ENCODE measurements around the gene SMC5. TPM values are rescaled to one million over a fixed set of nuclear protein-coding genes. Genes with fewer than 3 reads are reported as not detected.
A peak's percentile ranks its signal among the peaks of the same experiment; 100 is the strongest.

Gene SMC5
- total RNA-seq (2021; ENCODE audit: unreplicated experiment) (27.5 TPM), Bru-seq, nascent RNA (percentile 93 among the genes with signal in this experiment), BruChase-seq, experiment 1, labeled RNA remaining after a 6-hour chase (percentile 92 among the genes with signal in this experiment), BruChase-seq, experiment 2, labeled RNA remaining after a 2-hour chase (percentile 89 among the genes with signal in this experiment)
- 5.0 and 7.4 TPM in 2 replicates for polyA plus RNA-seq (2012)
- long read RNA-seq, full-length matches to known transcripts, result 5 of 64 reads
- long read RNA-seq, partial matches to known transcripts, result 23 of 64 reads
- long read RNA-seq, other reads (novel, unspliced or antisense), result 36 of 64 reads

DNA sequence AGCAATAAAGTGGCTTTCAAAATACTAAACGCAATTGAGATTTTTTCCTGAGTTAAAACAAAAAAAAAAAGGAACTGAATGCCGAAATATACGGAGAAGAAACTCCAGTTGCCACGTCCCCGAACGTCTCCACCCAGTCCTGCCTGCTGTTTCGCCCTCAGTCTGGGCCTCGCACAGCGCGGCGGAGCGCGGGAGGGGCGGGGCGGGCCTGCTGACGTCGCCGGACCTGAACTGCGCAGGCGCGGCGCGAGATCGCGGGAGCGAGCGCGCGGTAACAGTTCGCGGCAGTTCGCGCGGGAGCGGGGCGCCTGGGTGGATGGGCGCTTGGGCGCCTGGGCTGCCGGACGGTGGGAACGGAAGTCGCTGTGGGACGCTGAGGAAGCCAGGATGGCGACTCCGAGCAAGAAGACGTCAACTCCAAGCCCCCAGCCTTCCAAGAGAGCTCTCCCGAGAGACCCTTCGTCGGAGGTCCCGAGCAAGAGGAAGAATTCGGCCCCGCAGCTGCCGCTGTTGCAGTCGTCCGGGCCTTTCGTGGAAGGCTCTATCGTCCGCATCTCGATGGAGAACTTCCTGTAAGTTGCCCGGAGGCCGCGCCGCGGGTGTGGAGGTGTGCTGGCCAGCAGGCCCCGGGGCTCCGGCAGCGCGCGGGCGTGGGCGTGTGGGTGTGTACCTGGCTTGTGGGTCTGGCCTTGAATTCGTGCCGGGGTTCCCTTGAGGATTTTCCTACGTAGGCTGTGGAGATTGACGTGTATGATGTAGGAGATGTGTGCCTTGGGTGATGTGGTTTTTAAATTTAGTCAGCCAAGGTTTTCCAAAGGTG lies at the start of gene SMC5:
Gene SMC5 (plus strand): TSS at position 287 of the 820 bp plus-strand sequence. CDS start 101 bp downstream, at position 388.
- ChIA-PET POLR2A (interaction anchor here (1.8 kb wide), 1 partner anchor 13 kb away, joined by 6 read pairs; no protein-coding TSS in a partner anchor), RAD21 (ENCODE audit: low non-redundant PET in 1 of 2, low total read pairs in 2 of 2, uncharacterized antibody in 2 of 2, unreplicated experiment in 2 of 2) (no interaction called here), CTCF (no interaction called here)
- H3K9me2 ChIP-seq (ENCODE audit: insufficient read depth), result no peaks in the 10 kb centered on the region
- H3K4me3 ChIP-seq (replicated peaks in 1 of 2; ENCODE audit: low read depth in 1 of 2, low read length in 2 of 2), result peak within 1 kb of the TSS; percentile 57 to 80
- peak within 1 kb of the TSS; percentile 93 for H3K27ac ChIP-seq (ENCODE audit: low read depth, low read length)
- no peaks in the 10 kb centered on the region for H3K27me3 ChIP-seq (ENCODE audit: insufficient read depth, low read length)
- TF ChIP-seq ZFX (IDR thresholded peaks at IDR 0.05) (peak; percentile 84), POLR2A (IDR thresholded peaks at IDR 0.05; ENCODE audit: borderline replicate concordance, extremely low read depth, insufficient read depth, insufficient read length) (peak; percentile 88), POLR2AphosphoS5 (IDR thresholded peaks at IDR 0.05; ENCODE audit: low read depth, low read length) (peak; percentile 95), MAX (IDR thresholded peaks at IDR 0.05) (peak; percentile 67), EZH2 (IDR thresholded peaks at IDR 0.05) (no peak), YY1 (IDR thresholded peaks at IDR 0.05; ENCODE audit: extremely low read depth, insufficient replicate concordance, low read depth, low read length) (peak; percentile 26), ZBTB33 (IDR thresholded peaks at IDR 0.05; ENCODE audit: extremely low read depth, insufficient replicate concordance, low read length) (peak; percentile 92), EGR1 (IDR thresholded peaks at IDR 0.05; ENCODE audit: low read depth) (peak; percentile 97), CBX3 (IDR thresholded peaks at IDR 0.05; ENCODE audit: low read depth) (peak; percentile 73; the same call in 1 of the 2 replicates), SP1 (IDR thresholded peaks at IDR 0.05; ENCODE audit: low read depth) (peak; percentile 24; the same call in 1 of the 2 replicates), ZNF274 (IDR thresholded peaks at IDR 0.05; ENCODE audit: low read depth, low read length) (no peak), SIN3A (IDR thresholded peaks at IDR 0.05; ENCODE audit: low read depth) (peak; percentile 94)
- TF ChIP-seq, protein P1, sequence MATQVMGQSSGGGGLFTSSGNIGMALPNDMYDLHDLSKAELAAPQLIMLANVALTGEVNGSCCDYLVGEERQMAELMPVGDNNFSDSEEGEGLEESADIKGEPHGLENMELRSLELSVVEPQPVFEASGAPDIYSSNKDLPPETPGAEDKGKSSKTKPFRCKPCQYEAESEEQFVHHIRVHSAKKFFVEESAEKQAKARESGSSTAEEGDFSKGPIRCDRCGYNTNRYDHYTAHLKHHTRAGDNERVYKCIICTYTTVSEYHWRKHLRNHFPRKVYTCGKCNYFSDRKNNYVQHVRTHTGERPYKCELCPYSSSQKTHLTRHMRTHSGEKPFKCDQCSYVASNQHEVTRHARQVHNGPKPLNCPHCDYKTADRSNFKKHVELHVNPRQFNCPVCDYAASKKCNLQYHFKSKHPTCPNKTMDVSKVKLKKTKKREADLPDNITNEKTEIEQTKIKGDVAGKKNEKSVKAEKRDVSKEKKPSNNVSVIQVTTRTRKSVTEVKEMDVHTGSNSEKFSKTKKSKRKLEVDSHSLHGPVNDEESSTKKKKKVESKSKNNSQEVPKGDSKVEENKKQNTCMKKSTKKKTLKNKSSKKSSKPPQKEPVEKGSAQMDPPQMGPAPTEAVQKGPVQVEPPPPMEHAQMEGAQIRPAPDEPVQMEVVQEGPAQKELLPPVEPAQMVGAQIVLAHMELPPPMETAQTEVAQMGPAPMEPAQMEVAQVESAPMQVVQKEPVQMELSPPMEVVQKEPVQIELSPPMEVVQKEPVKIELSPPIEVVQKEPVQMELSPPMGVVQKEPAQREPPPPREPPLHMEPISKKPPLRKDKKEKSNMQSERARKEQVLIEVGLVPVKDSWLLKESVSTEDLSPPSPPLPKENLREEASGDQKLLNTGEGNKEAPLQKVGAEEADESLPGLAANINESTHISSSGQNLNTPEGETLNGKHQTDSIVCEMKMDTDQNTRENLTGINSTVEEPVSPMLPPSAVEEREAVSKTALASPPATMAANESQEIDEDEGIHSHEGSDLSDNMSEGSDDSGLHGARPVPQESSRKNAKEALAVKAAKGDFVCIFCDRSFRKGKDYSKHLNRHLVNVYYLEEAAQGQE (IDR thresholded peaks at IDR 0.05; ENCODE audit: low read depth), result no peak
- DNase-seq (ENCODE audit: low read depth, low spot score) (peak; percentile 82), ATAC-seq (peak; percentile 90)
- peaks cover 16% of the 10 kb centered on the region; the same call in 1 of the 2 replicates for H4K20me1 ChIP-seq (ENCODE audit: insufficient read depth)
- no peaks in the 10 kb centered on the region for H3K9me3 ChIP-seq (ENCODE audit: control insufficient read depth in 1 of 2, insufficient read depth in 1 of 2, low read depth in 1 of 2, low read length in 2 of 2)
- BruUV-seq (replicated peaks), result no TSS peak
- peaks cover 51% of the 10 kb centered on the region for H3K79me2 ChIP-seq (ENCODE audit: insufficient read depth, low read length)
- peak within 1 kb of the TSS; percentile 96 for H3K9ac ChIP-seq (ENCODE audit: low read length)
- H3K4me1 ChIP-seq (ENCODE audit: control insufficient read depth in 1 of 2, insufficient read depth in 2 of 2, low read length in 2 of 2), result peaks cover 8 to 28% of the 10 kb centered on the region in 2 experiments
- H2AFZ ChIP-seq (ENCODE audit: low read depth, low read length, poor library complexity, severe bottlenecking), result peak within 1 kb of the TSS; percentile 33
- intact Hi-C loops (cut with micrococcal nuclease), result no loop called here
- H3K4me2 ChIP-seq (ENCODE audit: low read length), result peak within 1 kb of the TSS; percentile 92
- H3K36me3 ChIP-seq (ENCODE audit: control insufficient read depth in 1 of 2, insufficient read depth in 2 of 2, low read length in 2 of 2), result peaks cover 20 to 26% of the 10 kb centered on the region in 2 experiments
